HCT116 (cell line): ENCODE results near the gene CKS1B. TPM values are rescaled to one million over a fixed set of nuclear protein-coding genes. Genes with fewer than 3 reads are reported as not detected.

Source experiments
- ATAC-seq: fragments of 200-7000 bp; cut with Tn5 transposase; 2 replicates; pipeline ENCODE4 v1.9.1; 2020; ENCODE audit warnings: mild to moderate bottlenecking, moderate library complexity
- BruUV-seq: library from RNA; stranded (reverse); fragments of 400-500 nt; replicated peaks from 2 replicates; lab custom pipeline; 2021; lab: Mats Ljungman, UMichigan
- CTCF ChIA-PET: fragments of 300-600 bp; sonication (Branson Sonifier 250); formaldehyde crosslinking; loops from one replicate; lab custom pipeline; 2021; ENCODE audit warnings: antibody characterized with exemption; lab: Charles Lee
- POLR2A ChIA-PET: fragments of 300-600, 350-600 bp; sonication (Branson Sonifier 250); formaldehyde crosslinking; loops from one replicate; lab custom pipeline; 2021; ENCODE audit warnings: antibody characterized with exemption; lab: Charles Lee
- RAD21 ChIA-PET, 2 experiments: fragments of 300-600 bp; sonication (Branson Sonifier 250); formaldehyde crosslinking; loops; one replicate each; lab custom pipeline; 2023; ENCODE audit warnings: low total read pairs in 2 of 2; ENCODE audit not compliant: uncharacterized antibody in 2 of 2, unreplicated experiment in 2 of 2, low non-redundant PET in 1 of 2; lab: Charles Lee
- DNase-seq: peaks from one replicate; pipeline ENCODE4 v3.0.0-alpha.2; 2010; ENCODE audit warnings: low read depth, low spot score
- H2AFZ ChIP-seq: fragments of 200-600 bp; shearing (Covaris generic), sonication (generic); 2 replicates; pipeline ENCODE4 v1.6.1; 2017; ENCODE audit warnings: low read depth, mixed run types, mixed read lengths, antibody characterized with exemption, low read length; ENCODE audit not compliant: poor library complexity, severe bottlenecking
- H3K27ac ChIP-seq: 2 replicates; pipeline ENCODE4 v1.5.1; 2012; ENCODE audit warnings: low read depth, low read length
- H3K27me3 ChIP-seq: fragments of 200-600 bp; sonication (generic); 2 replicates; pipeline ENCODE4 v1.6.1; 2016; ENCODE audit warnings: mixed run types, low read length, mixed read lengths; ENCODE audit not compliant: insufficient read depth
- H3K36me3 ChIP-seq, 2 experiments: fragments of 200-500 bp in 1 of 2; fragments of 200-600 bp in 1 of 2; sonication (Bioruptor generic) in 1 of 2; sonication (generic) in 1 of 2; 2 replicates each; pipeline versions ENCODE4 v1.5.1 to v1.6.1; 2014 to 2016; ENCODE audit warnings: low read length in 2 of 2, inconsistent platforms in 1 of 2, mixed read lengths in 1 of 2, mixed run types in 1 of 2; ENCODE audit not compliant: insufficient read depth in 2 of 2, control insufficient read depth in 1 of 2
- H3K4me1 ChIP-seq, 2 experiments: fragments of 200-600 bp in 1 of 2; sonication (generic) in 1 of 2; 2 replicates each; pipeline versions ENCODE4 v1.5.1 to v1.6.1; 2012 to 2017; ENCODE audit warnings: low read length in 2 of 2, inconsistent platforms in 1 of 2, mild to moderate bottlenecking in 1 of 2, mixed read lengths in 1 of 2, mixed run types in 1 of 2, moderate library complexity in 1 of 2; ENCODE audit not compliant: insufficient read depth in 2 of 2, control insufficient read depth in 1 of 2
- H3K4me2 ChIP-seq: fragments of 200-600 bp; sonication (generic); 2 replicates; pipeline ENCODE4 v1.6.1; 2017; ENCODE audit warnings: mixed run types, low read length, mixed read lengths
- H3K4me3 ChIP-seq, 2 experiments: fragments of 200-600 bp in 1 of 2; sonication (generic) in 1 of 2; replicated peaks in 1 of 2; 2 replicates each; pipeline ENCODE4 v1.5.1; 2011 to 2016; ENCODE audit warnings: low read length in 2 of 2, control low read depth in 1 of 2, low read depth in 1 of 2, mild to moderate bottlenecking in 1 of 2, mixed read lengths in 1 of 2, mixed run types in 1 of 2
- H3K79me2 ChIP-seq: fragments of 200-600 bp; sonication (generic); 2 replicates; pipeline ENCODE4 v1.6.1; 2017; ENCODE audit warnings: mild to moderate bottlenecking, mixed run types, low read length, moderate library complexity, mixed read lengths; ENCODE audit not compliant: insufficient read depth
- H3K9ac ChIP-seq: fragments of 200-600 bp; sonication (generic); 2 replicates; pipeline ENCODE4 v1.6.1; 2016; ENCODE audit warnings: low read length, mixed read lengths
- H3K9me2 ChIP-seq: fragments of 200-600 bp; sonication (generic), shearing (Covaris generic); 2 replicates; pipeline ENCODE4 v1.6.1; 2017; ENCODE audit warnings: mixed run types, mild to moderate bottlenecking, moderate library complexity; ENCODE audit not compliant: insufficient read depth
- H3K9me3 ChIP-seq, 2 experiments: fragments of 200-500 bp in 1 of 2; fragments of 200-600 bp in 1 of 2; sonication (Bioruptor generic) in 1 of 2; sonication (generic) in 1 of 2; 2 replicates each; pipeline ENCODE4 v1.6.1; 2014 to 2017; ENCODE audit warnings: low read length in 2 of 2, mixed read lengths in 2 of 2, inconsistent platforms in 1 of 2, low read depth in 1 of 2, mild to moderate bottlenecking in 1 of 2, mixed run types in 1 of 2, moderate library complexity in 1 of 2; ENCODE audit not compliant: control insufficient read depth in 1 of 2, insufficient read depth in 1 of 2
- H4K20me1 ChIP-seq: fragments of 200-600 bp; sonication (generic), shearing (Covaris generic); 2 replicates; pipeline ENCODE4 v1.6.1; 2017; ENCODE audit warnings: mixed run types, mild to moderate bottlenecking, moderate library complexity; ENCODE audit not compliant: insufficient read depth
- CTCF ChIP-seq, 3 experiments: fragments of 200-600 bp in 1 of 3; sonication (generic) in 1 of 3; IDR thresholded peaks in 2 of 3; conservative IDR thresholded peaks in 1 of 3; 2 replicates each; pipeline ENCODE4 v1.5.1; 2012 to 2017; ENCODE audit warnings: low read depth in 2 of 3, low read length in 2 of 3, antibody characterized with exemption in 1 of 3, borderline replicate concordance in 1 of 3, control low read depth in 1 of 3, mild to moderate bottlenecking in 1 of 3, mixed read lengths in 1 of 3, mixed run types in 1 of 3, moderate library complexity in 1 of 3; ENCODE audit not compliant: insufficient read depth in 1 of 3
- EZH2 ChIP-seq: fragments of 200-600 bp; sonication (generic); IDR thresholded peaks from 2 replicates; pipeline ENCODE4 v1.6.1; 2017; ENCODE audit warnings: antibody characterized with exemption, mixed run types
- FOSL1 ChIP-seq: IDR thresholded peaks from 2 replicates; pipeline ENCODE4 v1.6.1; 2012; ENCODE audit warnings: low read depth
- JUND ChIP-seq: IDR thresholded peaks from 2 replicates; pipeline ENCODE4 v1.6.1; 2012
- MAX ChIP-seq: IDR thresholded peaks from 2 replicates; pipeline ENCODE4 v1.6.1; 2012
- POLR2A ChIP-seq: IDR thresholded peaks from 2 replicates; pipeline ENCODE4 v1.7.0; 2011; ENCODE audit warnings: borderline replicate concordance; ENCODE audit not compliant: insufficient read depth, insufficient read length; ENCODE audit errors: extremely low read depth
- POLR2AphosphoS5 ChIP-seq: IDR thresholded peaks from 2 replicates; pipeline ENCODE4 v1.6.1; 2011; ENCODE audit warnings: mild to moderate bottlenecking, low read depth, low read length, moderate library complexity
- RAD21 ChIP-seq: IDR thresholded peaks from 2 replicates; pipeline ENCODE4 v1.6.1; 2012; ENCODE audit warnings: low read depth, mild to moderate bottlenecking
- REST ChIP-seq: IDR thresholded peaks from 2 replicates; pipeline ENCODE4 v1.6.1; 2012; ENCODE audit warnings: low read depth
- SIN3A ChIP-seq: IDR thresholded peaks from 2 replicates; pipeline ENCODE4 v1.6.1; 2012; ENCODE audit warnings: low read depth
- ZNF274 ChIP-seq: fragments of 200-500 bp; sonication (Bioruptor generic); IDR thresholded peaks from 2 replicates; pipeline ENCODE4 v1.6.1; 2014; ENCODE audit warnings: mild to moderate bottlenecking, low read depth, low read length, inconsistent platforms
- intact Hi-C: fragments of 100-400 bp; cut with micrococcal nuclease; formaldehyde crosslinking; loops from 2 replicates; pipeline ENCODE4 v1.10.0; 2022
- total RNA-seq: library from RNA; stranded (reverse); gene quantifications from one replicate; pipeline ENCODE4 v1.2.1, GENCODE V29; 2021; ENCODE audit not compliant: unreplicated experiment

Gene CKS1B
- total RNA-seq, 1 experiment from 2014 or later: 229 TPM

GRCh38 chr1:155009742-155010141 lies 35.3 kb downstream of the CKS1B start:
- Histone ChIP-seq H4K20me1 (no peaks in the 10 kb centered on the region), H3K9me3 (no peaks in the 10 kb centered on the region), H3K36me3 (peaks cover 7 to 9% of the 10 kb centered on the region in 2 experiments; a peak in 3 of 4 replicates), H3K4me3 (no peak overlapping the region), H3K4me1 (peaks cover 14 to 75% of the 10 kb centered on the region in 2 experiments), H2AFZ (no peak overlapping the region), H3K9ac (no peak overlapping the region), H3K9me2 (no peaks in the 10 kb centered on the region), H3K79me2 (peaks cover 81% of the 10 kb centered on the region), H3K4me2 (no peak overlapping the region), H3K27me3 (no peaks in the 10 kb centered on the region), H3K27ac (no peak overlapping the region)
- intact Hi-C loops: no loop called here
- ChIA-PET CTCF (no interaction called here), POLR2A (no interaction called here), RAD21 (interaction anchor here in 1 of 2 experiments (1.1 kb wide), 1 partner anchor 34 kb away, joined by 4 read pairs; no protein-coding TSS in a partner anchor)
- TF ChIP-seq RAD21 (no peak), REST (no peak), SIN3A (no peak), MAX (no peak), POLR2A (no peak), FOSL1 (no peak), EZH2 (no peak), ZNF274 (no peak), JUND (no peak), POLR2AphosphoS5 (no peak), CTCF (IDR thresholded peaks at IDR 0.05 in 2 of 3, conservative IDR thresholded peaks at IDR 0.05 in 1 of 3; ENCODE audit: borderline replicate concordance in 1 of 3, insufficient read depth in 1 of 3, low read depth in 2 of 3, low read length in 2 of 3) (no peak)
- no TSS peak for BruUV-seq
- ATAC-seq (no peak), DNase-seq (no peak)
